ENCODE results near the gene ST6GALNAC3. TPM values are rescaled to one million over a fixed set of nuclear protein-coding genes. Genes with fewer than 3 reads are reported as not detected.

The ST6GALNAC3 gene
- total RNA-seq, 1 donor from 2014 or later, result 5.6 TPM

DNA sequence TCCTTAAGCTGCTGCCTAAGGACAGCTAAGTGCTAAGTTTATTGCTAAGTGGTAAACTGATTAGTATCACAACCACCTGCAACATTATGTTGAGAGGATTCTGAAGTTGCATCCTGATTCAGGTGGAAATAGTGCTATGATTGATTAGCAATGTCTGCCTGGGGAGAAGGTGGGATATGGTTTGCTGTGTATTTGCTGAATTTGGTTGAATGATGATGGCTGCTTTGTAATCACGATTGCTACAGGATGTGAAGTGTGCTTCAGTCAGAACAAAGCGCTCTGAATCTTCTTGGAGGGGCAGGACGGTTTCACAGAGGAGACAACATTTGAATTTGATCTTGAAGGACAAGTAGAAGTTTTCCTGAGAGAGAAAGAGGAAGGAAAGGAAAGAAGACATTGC lies 226.0 kb downstream of the ST6GALNAC3 start:
- no peaks in the 10 kb centered on the region for H3K9me3 ChIP-seq
- no peak overlapping the region for H3K27ac ChIP-seq
- ATAC-seq (no peak), DNase-seq (no peak)
- no peaks in the 10 kb centered on the region for H3K36me3 ChIP-seq
- H3K27me3 ChIP-seq, result no peaks in the 10 kb centered on the region
- no peaks in the 10 kb centered on the region for H3K4me1 ChIP-seq
- H3K4me3 ChIP-seq, result no peak overlapping the region
- intact Hi-C loops (cut with DNase I), result no loop called here
- TF ChIP-seq, protein P1, sequence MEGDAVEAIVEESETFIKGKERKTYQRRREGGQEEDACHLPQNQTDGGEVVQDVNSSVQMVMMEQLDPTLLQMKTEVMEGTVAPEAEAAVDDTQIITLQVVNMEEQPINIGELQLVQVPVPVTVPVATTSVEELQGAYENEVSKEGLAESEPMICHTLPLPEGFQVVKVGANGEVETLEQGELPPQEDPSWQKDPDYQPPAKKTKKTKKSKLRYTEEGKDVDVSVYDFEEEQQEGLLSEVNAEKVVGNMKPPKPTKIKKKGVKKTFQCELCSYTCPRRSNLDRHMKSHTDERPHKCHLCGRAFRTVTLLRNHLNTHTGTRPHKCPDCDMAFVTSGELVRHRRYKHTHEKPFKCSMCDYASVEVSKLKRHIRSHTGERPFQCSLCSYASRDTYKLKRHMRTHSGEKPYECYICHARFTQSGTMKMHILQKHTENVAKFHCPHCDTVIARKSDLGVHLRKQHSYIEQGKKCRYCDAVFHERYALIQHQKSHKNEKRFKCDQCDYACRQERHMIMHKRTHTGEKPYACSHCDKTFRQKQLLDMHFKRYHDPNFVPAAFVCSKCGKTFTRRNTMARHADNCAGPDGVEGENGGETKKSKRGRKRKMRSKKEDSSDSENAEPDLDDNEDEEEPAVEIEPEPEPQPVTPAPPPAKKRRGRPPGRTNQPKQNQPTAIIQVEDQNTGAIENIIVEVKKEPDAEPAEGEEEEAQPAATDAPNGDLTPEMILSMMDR (IDR thresholded peaks at IDR 0.05), result no peak

DNA sequence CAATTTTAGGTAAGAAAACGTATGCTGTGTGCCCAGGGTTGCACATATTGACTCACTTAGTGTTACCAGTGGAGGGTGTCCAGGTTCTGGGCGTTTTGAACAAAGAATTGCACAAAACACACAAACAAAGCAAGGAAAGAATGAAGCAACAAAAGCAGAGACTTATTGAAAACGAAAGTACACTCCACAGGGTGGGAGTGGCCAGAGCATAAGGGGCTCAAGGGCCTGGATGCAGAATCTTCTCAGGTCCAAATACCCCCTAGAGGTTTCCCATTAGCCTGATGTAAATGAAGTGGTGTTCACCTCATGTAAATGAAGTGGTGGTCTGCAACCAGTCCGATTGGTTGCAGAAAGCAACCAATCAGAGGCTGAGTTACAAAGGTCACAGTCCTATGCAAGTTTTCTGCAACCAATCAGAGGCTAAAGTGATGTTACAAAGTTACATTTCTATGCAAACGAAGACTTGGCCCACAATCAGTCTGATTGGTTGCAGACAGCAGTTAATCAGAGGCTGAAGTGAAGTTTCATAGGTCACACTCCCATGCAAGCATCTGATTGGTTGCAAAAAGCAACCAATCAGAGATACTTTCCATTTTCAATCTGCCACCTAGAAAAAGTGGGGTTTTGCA lies 228.3 kb downstream of the ST6GALNAC3 start:
- H3K27ac ChIP-seq, result no peak overlapping the region
- H3K27me3 ChIP-seq, result no peaks in the 10 kb centered on the region
- H3K4me3 ChIP-seq, result no peak overlapping the region
- TF ChIP-seq, protein P1 (IDR thresholded peaks at IDR 0.05), result no peak
- ATAC-seq (no peak), DNase-seq (no peak)
- no peaks in the 10 kb centered on the region for H3K9me3 ChIP-seq
- no peaks in the 10 kb centered on the region for H3K36me3 ChIP-seq
- intact Hi-C loops (cut with DNase I), result no loop called here
- no peaks in the 10 kb centered on the region for H3K4me1 ChIP-seq

DNA sequence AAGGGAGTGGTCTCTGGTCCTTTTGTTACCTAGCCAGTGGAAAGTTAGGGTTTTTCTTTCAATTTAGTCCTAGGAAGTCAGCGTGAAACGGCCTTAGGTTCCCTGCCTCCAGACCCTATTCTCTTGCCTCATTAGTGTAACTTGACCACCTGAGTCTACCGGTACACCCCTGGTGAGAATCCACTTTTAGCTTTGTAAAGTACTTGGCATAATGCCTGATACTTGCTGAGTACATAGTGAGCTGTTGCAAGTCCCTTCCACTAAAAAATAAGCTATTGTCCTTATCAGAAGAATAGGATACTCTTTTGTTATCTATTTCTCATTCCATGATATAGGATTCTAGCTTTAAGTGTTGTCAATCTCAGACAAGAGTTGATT lies 228.8 kb downstream of the ST6GALNAC3 start:
- DNase-seq (no peak), ATAC-seq (no peak)
- TF ChIP-seq, protein P1 (IDR thresholded peaks at IDR 0.05), result no peak
- Histone ChIP-seq H3K4me1 (no peaks in the 10 kb centered on the region), H3K9me3 (no peaks in the 10 kb centered on the region), H3K4me3 (no peak overlapping the region), H3K27ac (no peak overlapping the region), H3K27me3 (no peaks in the 10 kb centered on the region), H3K36me3 (no peaks in the 10 kb centered on the region)
- intact Hi-C loops (cut with DNase I), result no loop called here

DNA sequence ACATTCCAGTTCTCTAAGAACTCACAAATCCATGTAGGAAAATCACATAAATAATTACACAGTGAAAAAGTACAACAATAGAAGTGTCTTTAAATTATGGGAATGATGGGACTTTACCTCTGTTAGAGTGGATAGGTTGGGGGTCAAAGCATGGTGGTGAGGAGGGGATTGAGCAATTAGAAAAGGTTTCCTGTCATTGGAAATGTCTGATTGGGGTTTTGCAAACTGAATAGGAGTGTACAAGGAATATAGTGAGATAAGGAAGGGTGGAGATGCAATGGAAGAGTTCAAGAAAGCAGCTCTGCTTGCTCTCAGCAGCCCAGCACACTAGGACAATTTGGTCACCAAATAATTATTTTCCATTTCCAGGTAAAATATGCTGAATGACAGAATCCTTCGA lies 238.8 kb downstream of the ST6GALNAC3 start:
- Histone ChIP-seq H3K9me3 (no peaks in the 10 kb centered on the region), H3K27ac (no peak overlapping the region), H3K4me1 (no peaks in the 10 kb centered on the region), H3K27me3 (no peaks in the 10 kb centered on the region), H3K36me3 (no peaks in the 10 kb centered on the region), H3K4me3 (no peak overlapping the region)
- intact Hi-C loops (cut with DNase I), result no loop called here
- no peak for ATAC-seq
- DNase-seq, result no peak
- TF ChIP-seq, protein P1 (IDR thresholded peaks at IDR 0.05), result no peak

DNA sequence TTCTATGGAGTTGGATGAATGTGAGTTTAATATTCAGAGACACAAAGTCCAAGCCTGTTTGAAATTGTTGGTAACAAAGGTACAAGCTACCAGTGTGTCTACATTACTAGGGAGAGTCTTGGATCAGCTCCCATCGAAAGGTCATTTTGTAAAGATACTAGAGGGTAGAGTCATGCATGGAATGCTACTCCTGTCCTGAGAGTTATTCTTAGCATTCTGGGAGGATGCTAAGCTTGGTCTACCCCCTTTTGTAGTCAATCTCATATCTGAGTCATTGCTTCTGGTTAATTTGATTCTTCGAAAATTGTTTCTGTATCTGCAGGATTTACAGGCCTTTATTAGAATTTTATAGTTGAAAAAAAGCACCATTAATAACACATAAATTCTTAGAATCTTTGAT lies 240.2 kb downstream of the ST6GALNAC3 start:
- no peaks in the 10 kb centered on the region for H3K9me3 ChIP-seq
- no peaks in the 10 kb centered on the region for H3K4me1 ChIP-seq
- no peak overlapping the region for H3K27ac ChIP-seq
- ATAC-seq, result peak; percentile 49
- DNase-seq, result no peak
- TF ChIP-seq, protein P1 (IDR thresholded peaks at IDR 0.05), result no peak
- intact Hi-C loops (cut with DNase I), result no loop called here
- no peaks in the 10 kb centered on the region for H3K27me3 ChIP-seq
- no peaks in the 10 kb centered on the region for H3K36me3 ChIP-seq
- H3K4me3 ChIP-seq, result no peak overlapping the region
